Esophagus muscularis mucosa (tissue), 4 donors: Measurements from ENCODE around the gene EMSY. TPM values are rescaled to one million over a fixed set of nuclear protein-coding genes. Genes with fewer than 3 reads are reported as not detected.

ENCODE experiments used
- DNase-seq: peaks from one replicate; pipeline ENCODE4 v3.0.0-alpha.2; 2017; ENCODE audit errors: extremely low spot score
- H3K27ac ChIP-seq, 4 donors: fragments of 200-600 bp; sonication (generic); replicated peaks in 1 of 4; 1 replicate in 3 of 4; 2 replicates in 1 of 4; pipeline ENCODE4 v1.5.1; 2016 to 2019; ENCODE audit warnings: mild to moderate bottlenecking in 1 of 4
- H3K27me3 ChIP-seq, 4 donors: fragments of 200-600 bp; sonication (generic); one replicate each; pipeline versions ENCODE4 v1.5.1 to v1.6.0; 2016 to 2019
- H3K36me3 ChIP-seq, 4 donors: fragments of 200-600 bp; sonication (generic); one replicate each; pipeline ENCODE4 v1.5.1; 2016 to 2019
- H3K4me1 ChIP-seq, 4 donors: fragments of 200-600 bp; sonication (generic); one replicate each; pipeline ENCODE4 v1.5.1; 2016 to 2019
- H3K4me3 ChIP-seq, 4 donors: fragments of 200-600 bp; sonication (generic); 1 replicate in 2 of 4; 2 replicates in 2 of 4; pipeline ENCODE4 v1.5.1; 2016 to 2019; ENCODE audit warnings: mild to moderate bottlenecking in 4 of 4, moderate library complexity in 1 of 4
- H3K9me3 ChIP-seq, 4 donors: fragments of 200-600 bp; sonication (generic); 1 replicate in 3 of 4; 2 replicates in 1 of 4; pipeline ENCODE4 v1.5.1; 2016 to 2019
- CTCF ChIP-seq, 3 experiments: fragments of 200-600 bp in 2 of 3; fragments of 450-650 bp in 1 of 3; sonication (generic) in 2 of 3; IDR thresholded peaks; one replicate each; pipeline ENCODE4 v1.5.1; 2017 to 2019; ENCODE audit warnings: antibody characterized with exemption in 3 of 3, mild to moderate bottlenecking in 2 of 3, moderate library complexity in 1 of 3
- EP300 ChIP-seq: sonication (generic); formaldehyde crosslinking; IDR thresholded peaks from one replicate; pipeline ENCODE4 v1.6.1; 2017; ENCODE audit warnings: antibody characterized with exemption
- POLR2A ChIP-seq: fragments of 450-650 bp; IDR thresholded peaks from one replicate; pipeline ENCODE4 v1.6.1; 2017; ENCODE audit warnings: antibody characterized with exemption, moderate library complexity, mild to moderate bottlenecking, low read depth
- POLR2AphosphoS5 ChIP-seq, 2 donors: sonication (generic); formaldehyde crosslinking; IDR thresholded peaks; one replicate each; pipeline ENCODE4 v1.6.1; 2017; ENCODE audit warnings: antibody characterized with exemption in 2 of 2
- WGBS: methylation state at CpG from one replicate; pipeline ENCODE4 v1.1.5; 2018; 5-methylcytosine and 5-hydroxymethylcytosine counted together
- intact Hi-C: fragments of 100-400 bp; cut with DNase I; formaldehyde crosslinking; loops from one replicate; pipeline ENCODE4 v1.15.1; 2023
- total RNA-seq, 4 donors: library from RNA; depleted of rRNA; stranded (reverse); fragments of >200 nt; gene quantifications; one replicate each; pipeline versions ENCODE4 v1.1.0 to v1.2.1, GENCODE V29; 2016

Gene EMSY
- total RNA-seq, 4 donors from 2014 or later, result 17.1 to 34.6 (median 27.6) TPM

DNA sequence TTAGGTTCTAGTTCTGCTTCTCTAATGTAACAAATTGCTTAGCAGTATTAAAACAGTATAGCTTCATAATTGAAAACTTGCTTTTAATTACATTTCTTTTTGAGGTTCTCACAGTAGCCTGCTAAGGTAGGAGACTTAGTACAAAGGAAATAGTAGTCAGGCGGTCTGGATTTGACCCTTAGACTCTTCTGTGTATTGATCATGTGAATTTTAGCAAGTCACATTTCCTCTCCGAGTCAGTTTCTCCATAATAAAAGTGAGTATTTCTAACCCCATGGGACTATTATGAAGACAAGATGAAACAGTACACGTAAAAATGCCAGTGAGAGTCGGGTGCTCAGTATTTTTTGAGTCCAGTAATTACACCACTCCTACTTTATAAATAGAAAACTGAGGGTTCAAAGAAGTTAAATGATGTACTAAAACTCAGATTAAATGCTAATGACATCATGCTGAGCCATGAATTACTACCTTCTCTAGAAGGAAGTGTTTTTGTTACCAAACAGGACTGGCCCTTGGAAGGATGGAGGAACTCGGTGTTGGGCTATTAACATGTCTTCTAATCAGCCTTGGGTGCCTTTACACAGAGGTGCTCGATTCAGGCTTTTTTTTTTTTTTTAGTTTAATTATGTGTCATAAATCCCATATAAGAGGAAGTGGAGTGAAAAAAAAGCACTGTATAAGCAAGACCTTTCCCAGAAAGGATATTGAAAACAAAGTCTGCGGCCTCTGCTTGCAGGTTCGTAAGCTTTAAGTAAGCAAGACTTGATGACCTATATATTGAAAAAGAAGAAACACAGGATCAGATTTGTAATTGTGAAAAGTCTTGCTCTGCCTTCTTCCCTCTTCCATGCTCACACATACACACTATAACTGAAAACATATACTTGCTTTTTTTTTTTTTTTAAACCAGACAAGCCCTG, 109.0 kb downstream of the EMSY start:
- H3K4me1 ChIP-seq, result no peaks in the 10 kb centered on the region
- H3K27ac ChIP-seq, result no peak overlapping the region
- intact Hi-C loops, result loop anchor here (5.0 kb wide), 1 partner anchor 128 kb away; no protein-coding TSS in a partner anchor
- peaks cover 0 to 10% (median 5%) of the 10 kb centered on the region in 4 donors for H3K36me3 ChIP-seq
- WGBS, result 78% methylated on average over 8 of the region's 8 CpGs
- H3K9me3 ChIP-seq, result no peaks in the 10 kb centered on the region
- TF ChIP-seq POLR2AphosphoS5 (IDR thresholded peaks at IDR 0.05) (no peak), EP300 (no peak), POLR2A (no peak)
- H3K4me3 ChIP-seq, result no peak overlapping the region
- no peak for DNase-seq
- no peaks in the 10 kb centered on the region for H3K27me3 ChIP-seq

DNA sequence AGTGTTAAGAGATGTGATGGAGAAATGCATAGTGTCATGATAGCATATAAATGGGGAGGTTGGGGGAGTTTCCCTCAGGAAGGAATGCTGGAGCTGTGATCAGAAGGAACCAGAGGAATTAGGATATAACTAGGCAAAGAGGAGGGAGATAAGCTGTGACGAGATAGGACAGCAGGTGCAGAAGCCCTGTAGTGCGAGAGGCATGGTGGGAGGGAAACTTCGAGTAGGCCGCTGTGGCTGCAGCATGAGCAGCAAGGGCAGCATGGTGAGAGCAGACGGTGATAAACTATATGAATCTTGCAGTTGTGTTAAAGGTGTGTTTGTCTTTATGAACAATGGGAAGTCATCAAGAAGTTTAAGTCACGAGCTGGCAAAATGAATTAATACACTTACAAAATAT, 109.9 kb downstream of the EMSY start:
- intact Hi-C loops, result loop anchor here (5.0 kb wide), 1 partner anchor 128 kb away; no protein-coding TSS in a partner anchor

GRCh38 chr11:76557466-76557865, 112.6 kb downstream of the EMSY start:
- H3K36me3 ChIP-seq, result no peaks in the 10 kb centered on the region
- H3K9me3 ChIP-seq, result no peaks in the 10 kb centered on the region
- peaks cover 0 to 18% (median 0%) of the 10 kb centered on the region in 4 donors for H3K4me1 ChIP-seq
- 96% methylated on average over 3 of the region's 3 CpGs for WGBS
- no peak overlapping the region for H3K4me3 ChIP-seq
- peaks cover 0 to 15% (median 0%) of the 10 kb centered on the region in 4 donors for H3K27me3 ChIP-seq
- no peak overlapping the region for H3K27ac ChIP-seq
- DNase-seq, result no peak
- intact Hi-C loops, result no loop called here
- TF ChIP-seq CTCF (IDR thresholded peaks at IDR 0.05), result no peak
- TF ChIP-seq POLR2AphosphoS5 (IDR thresholded peaks at IDR 0.05), result no peak
- no peak for TF ChIP-seq POLR2A
- no peak for TF ChIP-seq EP300

More for the DNA sequence above, 109.9 kb downstream of the EMSY start:
- peaks cover 0 to 9% (median 4%) of the 10 kb centered on the region in 4 donors for H3K36me3 ChIP-seq
- TF ChIP-seq CTCF (IDR thresholded peaks at IDR 0.05), result no peak
- TF ChIP-seq POLR2A, result no peak
- TF ChIP-seq POLR2AphosphoS5 (IDR thresholded peaks at IDR 0.05), result no peak
- TF ChIP-seq EP300, result no peak
- H3K27me3 ChIP-seq, result no peaks in the 10 kb centered on the region
- H3K4me3 ChIP-seq, result no peak overlapping the region
- 85% methylated on average over 6 of the region's 6 CpGs for WGBS
- DNase-seq, result no peak
- H3K9me3 ChIP-seq, result no peaks in the 10 kb centered on the region
- H3K27ac ChIP-seq, result no peak overlapping the region
- peaks cover 0 to 1% (median 0%) of the 10 kb centered on the region in 4 donors for H3K4me1 ChIP-seq

- Histone ChIP-seq H3K27me3 (peaks cover 0 to 18% (median 0%) of the 10 kb centered on the region in 4 donors), H3K4me1 (peaks cover 0 to 18% (median 0%) of the 10 kb centered on the region in 4 donors), H3K4me3 (no peak overlapping the region), H3K27ac (no peak overlapping the region), H3K36me3 (no peaks in the 10 kb centered on the region), H3K9me3 (no peaks in the 10 kb centered on the region)
- TF ChIP-seq EP300 (no peak), POLR2AphosphoS5 (IDR thresholded peaks at IDR 0.05) (no peak), CTCF (IDR thresholded peaks at IDR 0.05) (no peak), POLR2A (no peak)
- WGBS, result 100% methylated on average over 1 of the region's 1 CpG
- intact Hi-C loops, result no loop called here
- no peak for DNase-seq
Measured at GRCh38 chr11:76558473-76558872, 113.7 kb downstream of the EMSY start.

- H3K4me3 ChIP-seq, result no peak overlapping the region
- DNase-seq, result no peak
- no peaks in the 10 kb centered on the region for H3K9me3 ChIP-seq
- H3K27me3 ChIP-seq, result peaks cover 0 to 18% (median 0%) of the 10 kb centered on the region in 4 donors
- no peak overlapping the region for H3K27ac ChIP-seq
- H3K4me1 ChIP-seq, result peaks cover 0 to 18% (median 0%) of the 10 kb centered on the region in 4 donors
- TF ChIP-seq EP300, result no peak
- no peak for TF ChIP-seq POLR2A
- TF ChIP-seq CTCF (IDR thresholded peaks at IDR 0.05), result no peak
- TF ChIP-seq POLR2AphosphoS5 (IDR thresholded peaks at IDR 0.05), result no peak
- intact Hi-C loops, result no loop called here
- no peaks in the 10 kb centered on the region for H3K36me3 ChIP-seq
- 100% methylated on average over 1 of the region's 1 CpG for WGBS
Measured at GRCh38 chr11:76558891-76559290, 114.1 kb downstream of the EMSY start.
